Urinary bladder (tissue), 4 donors: ENCODE data around the gene FBXL17. TPM values are rescaled to one million over a fixed set of nuclear protein-coding genes. Genes with fewer than 3 reads are reported as not detected.

Experiments
- DNase-seq: peaks from one replicate; pipeline ENCODE4 v3.0.0-alpha.2; 2015; ENCODE audit errors: extremely low spot score
- H3K27ac ChIP-seq: one replicate; pipeline ENCODE4 v1.5.1; 2013; ENCODE audit warnings: low read depth, mild to moderate bottlenecking, moderate library complexity
- H3K36me3 ChIP-seq: one replicate; pipeline ENCODE4 v1.6.1; 2013; ENCODE audit warnings: mild to moderate bottlenecking, moderate library complexity; ENCODE audit not compliant: insufficient read depth
- H3K4me1 ChIP-seq: one replicate; pipeline ENCODE4 v1.6.1; 2013; ENCODE audit warnings: mild to moderate bottlenecking, moderate library complexity; ENCODE audit not compliant: insufficient read depth
- H3K4me3 ChIP-seq: one replicate; pipeline ENCODE4 v1.5.1; 2013; ENCODE audit warnings: low read depth, low read length
- WGBS: extraction: QIAGEN DNeasy Blood & Tissue Kit; methylation state at CpG from one replicate; pipeline ENCODE4 v1.1.7; 2013; 5-methylcytosine and 5-hydroxymethylcytosine counted together
- polyA plus RNA-seq: library from polyadenylated mRNA; stranded (reverse); fragments of 200-250 nt; gene quantifications from one replicate; pipeline ENCODE4 v1.2.3, GENCODE V29; 2013
- total RNA-seq: library from RNA; depleted of rRNA; stranded (reverse); fragments of >200 nt; gene quantifications from one replicate; pipeline ENCODE4 v1.2.3, GENCODE V29; 2014
- donor health status: healthy with polysubstance abuse.
- donor health status: healthy.

FBXL17 gene
- total and polyA plus RNA-seq, 2 donors = 13.7 to 31.1 TPM

DNA sequence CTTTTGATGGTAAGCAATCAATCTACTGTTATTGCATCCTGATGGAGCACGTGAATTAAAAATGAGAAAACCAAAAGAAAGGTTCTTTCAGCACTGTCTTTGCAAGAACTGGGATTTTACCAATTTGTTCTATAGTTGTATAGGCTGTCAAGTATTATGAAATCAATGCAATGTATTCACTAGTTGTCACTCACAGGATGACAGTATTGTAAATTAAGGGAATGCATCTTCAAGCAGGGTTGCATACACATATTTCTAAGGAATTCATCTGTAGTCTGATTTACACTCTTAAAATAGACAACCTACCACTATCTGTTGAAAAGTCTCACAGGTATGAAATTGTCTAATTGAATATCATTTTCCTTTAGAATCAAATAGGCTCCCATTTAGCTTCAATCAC is 252.8 kb downstream of the FBXL17 start:
- Histone ChIP-seq H3K36me3 (no peaks in the 10 kb centered on the region), H3K27ac (no peak overlapping the region), H3K4me3 (no peak overlapping the region), H3K4me1 (no peaks in the 10 kb centered on the region)
- WGBS = 97% methylated on average over 1 of the region's 1 CpG
- DNase-seq = no peak

DNA sequence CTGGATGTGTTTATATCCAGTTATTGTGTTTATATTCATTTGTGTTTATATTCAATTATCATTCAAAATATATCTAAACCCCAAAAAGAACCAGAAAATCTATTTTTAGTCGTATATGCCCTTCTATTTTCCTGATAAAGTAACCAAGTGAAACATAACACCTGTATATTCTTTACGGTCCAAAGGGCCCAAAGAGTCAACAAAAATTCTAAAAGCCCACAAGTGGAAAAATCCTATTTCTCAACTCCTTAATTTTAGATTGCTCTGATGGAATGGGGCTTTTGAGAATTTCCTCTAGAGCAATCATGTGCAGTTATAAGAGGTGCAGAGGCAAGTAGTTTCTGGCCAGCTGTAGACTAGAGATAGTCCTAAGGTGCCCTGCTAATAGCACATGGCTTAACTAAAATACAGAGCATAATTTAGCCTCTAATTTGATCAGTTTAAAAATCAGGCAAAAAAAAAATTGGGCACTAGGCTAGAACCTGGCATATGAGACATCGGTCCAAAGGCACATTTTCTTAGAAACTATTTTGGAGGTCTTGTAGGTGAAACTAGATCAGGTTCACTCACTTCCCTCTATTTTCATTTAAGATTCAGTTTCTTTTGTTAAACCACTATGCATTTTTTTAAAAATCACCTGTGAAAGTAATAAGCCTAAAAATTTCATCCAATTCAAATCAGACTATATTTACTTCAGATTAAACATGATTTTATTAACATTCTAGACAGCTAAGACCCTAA is 256.0 kb downstream of the FBXL17 start:
- 78% methylated on average over 3 of the region's 3 CpGs for WGBS
- no peaks in the 10 kb centered on the region for H3K4me1 ChIP-seq

DNA sequence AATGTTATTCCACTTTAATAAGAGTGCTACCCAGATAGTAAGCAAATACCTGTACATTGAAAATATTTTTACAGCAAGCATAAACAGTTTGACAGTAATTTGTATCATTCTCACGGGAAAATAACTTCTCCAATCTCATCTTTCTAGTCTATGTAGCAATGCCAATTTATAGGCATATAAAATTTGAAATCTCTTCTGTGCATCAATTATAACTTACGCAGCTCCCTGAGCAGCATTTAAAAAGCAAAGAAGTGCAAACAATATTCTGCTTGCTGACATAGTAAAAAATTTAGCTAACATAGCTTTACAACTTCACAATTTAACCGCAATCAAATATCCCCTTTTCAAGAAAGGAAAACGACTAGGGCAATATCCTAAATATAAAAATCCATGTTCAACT is 257.3 kb downstream of the FBXL17 start:
- DNase-seq = no peak
- Histone ChIP-seq H3K36me3 (no peaks in the 10 kb centered on the region), H3K27ac (no peak overlapping the region), H3K4me1 (no peaks in the 10 kb centered on the region), H3K4me3 (no peak overlapping the region)
- 85% methylated on average over 4 of the region's 4 CpGs for WGBS

More for the DNA sequence above, 256.0 kb downstream of the FBXL17 start:
- Histone ChIP-seq H3K27ac (no peak overlapping the region), H3K4me3 (no peak overlapping the region), H3K36me3 (no peaks in the 10 kb centered on the region)
- DNase-seq = no peak

DNA sequence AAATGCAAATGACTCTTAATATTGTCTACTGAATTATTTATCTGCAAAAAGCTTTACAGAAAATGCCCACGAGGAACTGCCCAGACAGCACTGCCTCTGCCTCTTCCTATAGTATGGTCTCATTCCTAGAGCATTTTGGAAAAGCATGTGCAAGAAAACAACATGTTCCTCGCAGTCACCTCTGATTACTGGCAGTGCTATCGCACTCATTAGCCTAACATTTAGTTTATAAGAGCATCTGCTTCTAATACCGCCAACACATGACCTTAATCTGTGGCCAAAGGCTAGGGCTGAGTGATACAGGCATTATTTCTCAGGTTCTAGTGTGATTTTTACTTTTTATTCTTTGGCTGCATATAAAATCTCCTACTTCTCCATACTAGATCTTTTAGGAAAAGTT is 259.2 kb downstream of the FBXL17 start:
- no peak for DNase-seq
- Histone ChIP-seq H3K27ac (no peak overlapping the region), H3K4me1 (no peaks in the 10 kb centered on the region), H3K4me3 (no peak overlapping the region), H3K36me3 (no peaks in the 10 kb centered on the region)
- WGBS = 81% methylated on average over 4 of the region's 4 CpGs

DNA sequence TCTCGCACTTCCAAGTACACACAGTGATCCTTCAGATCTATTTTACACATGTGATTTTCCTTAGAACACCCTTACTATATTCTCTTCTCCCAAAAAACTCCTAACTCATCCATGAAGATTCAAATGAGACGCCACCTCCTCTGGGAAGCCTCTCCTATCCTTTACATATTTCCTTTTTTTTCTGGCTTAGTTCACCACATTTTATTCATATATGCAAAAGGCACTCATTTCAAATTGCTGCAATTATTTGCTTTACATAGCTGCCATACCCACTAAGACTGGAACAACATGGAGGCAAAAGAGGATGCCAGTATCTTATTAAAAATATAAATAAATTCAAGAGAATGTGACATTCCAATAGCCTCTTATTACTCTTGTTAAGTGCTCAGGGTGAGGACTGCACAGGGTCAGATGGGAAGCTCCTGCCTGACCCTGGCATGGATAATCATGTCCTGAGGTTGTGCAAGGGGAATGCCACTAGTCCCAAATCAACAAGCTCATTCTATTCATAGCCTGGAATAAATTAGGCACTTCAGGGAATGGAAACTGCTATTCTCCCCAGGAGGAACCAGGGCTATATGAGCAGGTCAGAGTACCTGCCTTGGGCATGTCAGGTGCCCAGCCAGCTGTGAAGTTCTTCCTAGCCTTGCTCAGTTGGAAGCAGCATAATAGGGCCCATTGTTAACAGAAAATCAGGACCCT is 262.9 kb downstream of the FBXL17 start:
- Histone ChIP-seq H3K4me1 (no peaks in the 10 kb centered on the region), H3K4me3 (no peak overlapping the region), H3K27ac (no peak overlapping the region), H3K36me3 (no peaks in the 10 kb centered on the region)
- 99% methylated on average over 2 of the region's 2 CpGs for WGBS
- no peak for DNase-seq

DNA sequence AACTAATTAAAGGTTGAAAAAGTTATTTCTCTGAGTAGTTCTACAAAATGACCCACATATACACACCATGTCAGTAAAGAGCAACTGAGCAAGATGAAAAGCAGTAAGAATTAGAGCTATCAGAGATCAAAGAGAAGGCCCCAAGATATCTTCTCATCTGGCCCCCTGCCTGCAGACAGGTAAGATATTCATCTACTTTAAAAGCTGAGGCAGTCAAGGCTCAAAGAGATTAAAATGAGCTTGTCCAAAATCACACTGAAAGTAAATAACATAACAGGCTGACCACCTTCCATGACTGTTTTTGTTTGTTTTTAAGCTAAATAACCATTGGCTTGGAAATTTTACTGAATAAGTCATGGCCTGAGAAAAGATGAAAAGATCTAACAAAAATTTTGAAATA is 266.2 kb downstream of the FBXL17 start:
- H3K4me3 ChIP-seq = no peak overlapping the region

DNA sequence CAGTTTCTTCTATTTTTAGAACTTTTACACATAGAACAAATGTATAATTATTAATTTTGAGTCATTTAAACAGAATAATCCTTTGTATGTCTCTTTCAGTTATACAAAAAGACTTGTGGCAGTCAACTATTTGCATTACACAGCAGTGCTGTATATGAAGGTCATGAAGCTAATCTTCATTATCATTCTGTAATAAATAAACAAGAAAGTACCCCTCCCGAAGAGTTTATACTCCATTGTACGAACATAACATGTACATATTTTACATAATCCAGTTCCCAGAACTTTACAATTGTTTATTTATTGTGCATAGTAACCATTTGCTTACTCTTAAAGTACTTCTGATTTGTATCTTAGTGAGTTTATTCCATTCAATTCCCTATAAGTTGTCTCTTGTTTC is 267.9 kb downstream of the FBXL17 start:
- WGBS = 64% methylated on average over 2 of the region's 2 CpGs
- DNase-seq = no peak
- no peaks in the 10 kb centered on the region for H3K4me1 ChIP-seq
- H3K4me3 ChIP-seq = no peak overlapping the region
- H3K27ac ChIP-seq = no peak overlapping the region
- no peaks in the 10 kb centered on the region for H3K36me3 ChIP-seq

More for the DNA sequence above, 266.2 kb downstream of the FBXL17 start:
- no peaks in the 10 kb centered on the region for H3K4me1 ChIP-seq
- H3K36me3 ChIP-seq = no peaks in the 10 kb centered on the region
- no peak for DNase-seq
- no peak overlapping the region for H3K27ac ChIP-seq

DNA sequence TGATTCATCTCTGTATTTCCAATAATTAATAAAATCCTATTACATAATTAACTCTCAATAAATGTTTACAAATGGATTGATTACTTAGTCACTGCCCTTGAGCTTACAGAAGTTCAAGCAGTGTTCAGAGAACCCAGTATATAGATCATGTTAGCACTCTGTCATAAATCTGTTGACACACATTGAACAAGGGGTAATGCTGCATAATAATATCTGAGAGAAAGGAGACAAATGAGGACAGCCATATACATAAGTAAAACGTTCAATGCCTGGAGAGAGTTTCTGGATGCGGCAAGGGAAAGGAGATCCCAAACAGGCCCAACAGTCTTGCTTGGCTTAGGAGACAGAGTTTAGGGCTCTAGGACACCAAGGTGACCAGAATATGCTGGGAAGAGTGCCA is 270.2 kb downstream of the FBXL17 start:
- Histone ChIP-seq H3K4me1 (no peaks in the 10 kb centered on the region), H3K4me3 (no peak overlapping the region), H3K36me3 (no peaks in the 10 kb centered on the region), H3K27ac (no peak overlapping the region)
- 90% methylated on average over 2 of the region's 2 CpGs for WGBS
- no peak for DNase-seq

DNA sequence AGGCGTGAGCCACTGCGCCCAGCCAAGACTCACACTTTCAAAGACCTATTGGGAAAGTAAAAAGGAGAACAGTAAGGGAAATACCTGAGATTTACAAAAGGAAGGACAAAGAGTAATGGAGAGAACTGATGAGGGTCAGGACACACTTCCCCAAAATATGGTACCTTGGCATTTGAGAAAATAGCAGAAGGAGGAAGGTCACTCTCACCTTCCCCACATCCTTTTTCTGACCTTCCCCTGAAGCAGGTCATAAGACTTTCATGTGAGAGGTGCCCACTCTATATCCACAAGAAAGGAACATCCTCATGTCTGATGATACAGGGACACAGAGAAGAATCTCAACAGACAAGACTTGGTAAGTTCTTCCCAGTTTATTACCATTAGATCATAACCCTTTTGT is 272.8 kb downstream of the FBXL17 start:
- Histone ChIP-seq H3K36me3 (peaks cover 3% of the 10 kb centered on the region), H3K4me1 (no peaks in the 10 kb centered on the region), H3K27ac (no peak overlapping the region), H3K4me3 (no peak overlapping the region)
- DNase-seq = no peak
- WGBS = 94% methylated on average over 2 of the region's 2 CpGs

DNA sequence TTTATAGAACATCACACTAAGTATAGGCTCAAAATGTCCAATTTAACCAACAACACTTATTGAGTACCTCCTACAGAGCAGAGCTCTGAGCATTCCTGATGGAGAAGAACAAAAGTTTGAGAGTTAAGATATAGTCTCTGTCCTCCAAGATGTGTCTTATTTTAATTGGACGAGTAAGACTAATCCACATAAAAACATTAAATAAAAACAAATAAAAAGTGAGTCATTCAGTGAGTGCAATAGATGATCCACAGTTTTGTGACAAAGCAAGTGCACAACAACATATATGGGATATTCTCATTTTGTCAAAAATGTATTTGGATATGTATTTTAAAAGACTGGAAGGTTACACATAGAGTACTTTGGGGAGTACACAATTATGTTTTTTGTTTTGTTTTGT is 277.4 kb downstream of the FBXL17 start:
- H3K4me1 ChIP-seq = no peaks in the 10 kb centered on the region
- H3K4me3 ChIP-seq = no peak overlapping the region
- DNase-seq = no peak
- H3K27ac ChIP-seq = no peak overlapping the region
- 94% methylated on average over 1 of the region's 1 CpG for WGBS
- H3K36me3 ChIP-seq = peaks cover 3% of the 10 kb centered on the region

DNA sequence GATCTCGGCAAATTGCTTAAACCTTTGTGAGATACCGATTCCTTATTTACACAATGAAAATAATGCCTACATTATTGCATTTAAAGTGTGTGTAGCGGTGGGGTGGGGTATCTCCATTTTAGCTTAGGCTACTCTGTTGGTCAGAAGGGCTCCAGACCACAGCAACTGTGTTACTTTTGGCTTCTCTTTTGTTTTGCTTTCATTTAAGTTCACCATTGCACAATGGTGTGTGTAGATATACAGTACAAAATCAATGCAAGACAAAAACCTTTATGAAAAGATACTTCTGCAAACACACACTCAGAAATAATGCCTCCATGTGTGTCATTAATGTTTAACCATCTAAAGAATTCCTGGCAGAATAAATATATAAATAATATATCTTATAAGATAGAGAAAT is 279.4 kb downstream of the FBXL17 start:
- 94% methylated on average over 3 of the region's 3 CpGs for WGBS
- Histone ChIP-seq H3K4me3 (no peak overlapping the region), H3K27ac (no peak overlapping the region), H3K36me3 (peaks cover 3% of the 10 kb centered on the region), H3K4me1 (no peaks in the 10 kb centered on the region)
- DNase-seq = no peak

DNA sequence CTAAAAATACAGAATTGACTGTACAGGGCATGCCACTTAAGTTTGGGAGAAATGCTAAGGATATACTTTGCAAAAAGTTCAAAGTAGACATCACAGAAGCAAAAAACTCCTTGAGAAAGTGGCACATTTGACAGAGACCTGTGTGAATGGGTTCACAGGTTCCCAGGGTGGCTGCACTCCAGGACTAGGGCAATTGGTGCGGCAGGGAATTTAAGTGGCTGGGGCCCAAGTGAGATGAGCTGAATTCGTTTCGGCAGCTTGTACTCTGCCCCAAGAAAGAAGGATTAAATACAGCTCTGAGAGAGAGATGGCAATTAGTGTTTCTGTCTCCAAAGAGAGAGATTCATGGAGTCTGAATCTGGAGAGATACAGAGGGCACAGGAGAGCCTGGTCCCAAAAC is 280.1 kb downstream of the FBXL17 start:
- H3K27ac ChIP-seq = no peak overlapping the region

DNA sequence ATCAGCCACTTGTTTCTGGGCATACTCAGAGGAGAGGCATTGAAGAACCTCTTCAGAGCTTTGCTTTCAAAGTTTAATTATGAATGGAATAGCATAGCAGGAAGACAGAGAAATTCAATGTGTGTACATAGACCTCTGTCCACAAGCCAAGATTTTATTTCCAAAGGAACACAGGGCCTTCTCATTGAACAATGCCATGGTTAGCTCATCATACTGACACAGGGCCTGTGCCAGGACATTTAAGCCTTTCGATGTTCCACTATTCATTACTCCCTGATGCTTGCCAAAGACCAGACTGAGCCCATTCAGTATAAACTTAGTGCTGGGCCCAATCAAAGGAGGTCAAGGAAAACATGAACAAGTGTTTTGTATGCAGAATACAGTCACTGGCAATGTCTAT is 280.8 kb downstream of the FBXL17 start:
- 26% methylated on average over 1 of the region's 1 CpG for WGBS
- H3K4me3 ChIP-seq = no peak overlapping the region
- H3K36me3 ChIP-seq = peaks cover 3% of the 10 kb centered on the region
- DNase-seq = no peak
- H3K27ac ChIP-seq = no peak overlapping the region
- H3K4me1 ChIP-seq = no peaks in the 10 kb centered on the region

More for the DNA sequence above, 280.1 kb downstream of the FBXL17 start:
- 90% methylated on average over 3 of the region's 3 CpGs for WGBS
- Histone ChIP-seq H3K4me1 (no peaks in the 10 kb centered on the region), H3K36me3 (peaks cover 3% of the 10 kb centered on the region), H3K4me3 (no peak overlapping the region)
- no peak for DNase-seq

DNA sequence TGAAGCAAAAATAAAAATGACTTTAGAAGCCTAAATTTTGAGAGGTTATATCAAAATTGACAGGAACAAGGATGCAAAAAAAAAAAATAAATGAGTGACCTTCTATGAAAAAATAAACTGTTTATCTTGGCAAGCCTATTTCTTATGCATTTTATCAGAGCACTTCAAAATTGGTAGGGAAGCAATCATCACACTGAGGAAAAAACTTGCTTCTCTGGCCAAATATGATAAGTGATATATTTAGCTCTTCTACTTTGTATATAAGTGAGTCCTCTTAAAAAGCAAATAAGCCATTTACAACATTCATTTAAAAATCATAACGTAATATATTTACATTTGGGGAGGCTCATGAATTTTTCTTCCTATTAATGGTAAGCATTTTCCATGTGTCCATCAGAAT is 287.1 kb downstream of the FBXL17 start:
- Histone ChIP-seq H3K27ac (no peak overlapping the region), H3K36me3 (no peaks in the 10 kb centered on the region), H3K4me3 (no peak overlapping the region), H3K4me1 (no peaks in the 10 kb centered on the region)
- no peak for DNase-seq
- WGBS = 40% methylated on average over 1 of the region's 1 CpG
